Mesothelial cell of epicardium (in vitro differentiated cells): ENCODE results near the gene KLHL11. TPM values are rescaled to one million over a fixed set of nuclear protein-coding genes. Genes with fewer than 3 reads are reported as not detected.
"Not testable (repeated sequence)": the region's sequence is repeated elsewhere in the genome, so short reads cannot be mapped to it uniquely, and the experiment has no call there.

Source experiments
- DNase-seq, 2 experiments: peaks; one replicate each; pipeline ENCODE4 v3.0.0; 2021; ENCODE audit warnings: low spot score in 2 of 2; ENCODE audit not compliant: unreplicated experiment in 2 of 2
- H3K27ac Mint-ChIP-seq: 2 replicates; pipeline ENCODE4 v1.8.0; 2021; ENCODE audit warnings: mixed read lengths
- H3K27me3 Mint-ChIP-seq: 2 replicates; pipeline ENCODE4 v1.8.0; 2021; ENCODE audit warnings: low read depth, mixed read lengths
- H3K36me3 Mint-ChIP-seq: 2 replicates; pipeline ENCODE4 v1.8.0; 2021; ENCODE audit warnings: mixed read lengths
- H3K4me1 Mint-ChIP-seq: 2 replicates; pipeline ENCODE4 v1.8.0; 2021; ENCODE audit warnings: mixed read lengths
- H3K4me3 Mint-ChIP-seq: 2 replicates; pipeline ENCODE4 v1.8.0; 2021; ENCODE audit warnings: mild to moderate bottlenecking, moderate library complexity, mixed read lengths
- H3K9me3 Mint-ChIP-seq: 2 replicates; pipeline ENCODE4 v1.8.0; 2021; ENCODE audit warnings: mixed read lengths
- total RNA-seq: library from RNA; stranded (reverse); gene quantifications from 3 replicates; pipeline ENCODE4 v1.2.1, GENCODE V29; 2021
- TF ChIP-seq, protein P1 (sequence below): fragments of 200-600 bp; sonication (generic); IDR thresholded peaks from one replicate; pipeline ENCODE4 v1.5.0; 2021; ENCODE audit warnings: antibody characterized with exemption; ENCODE audit not compliant: unreplicated experiment

KLHL11 gene
- total RNA-seq, 1 donor from 2014 or later: 21.9 TPM

DNA sequence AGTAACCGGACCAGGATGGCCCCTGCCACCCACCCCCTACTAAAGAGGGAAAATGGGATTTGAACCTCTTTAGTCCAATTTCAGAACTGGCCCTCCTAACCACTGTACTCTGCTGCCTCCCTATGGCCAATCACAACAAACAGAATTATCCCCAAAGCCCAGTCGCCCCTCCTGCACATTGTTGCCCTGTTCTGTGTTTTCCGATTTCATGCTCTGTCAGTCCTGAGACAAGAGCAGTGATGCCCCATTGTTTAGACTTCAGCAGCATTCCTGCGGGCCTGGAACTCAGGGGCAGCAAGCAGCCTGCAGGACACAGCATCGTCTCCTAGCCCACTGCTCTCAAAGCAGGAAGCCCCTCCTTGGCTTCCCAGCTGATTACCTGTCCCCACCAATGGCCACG is 20.5 kb upstream of the KLHL11 start:
- no peaks in the 10 kb centered on the region for H3K27me3 Mint-ChIP-seq

DNA sequence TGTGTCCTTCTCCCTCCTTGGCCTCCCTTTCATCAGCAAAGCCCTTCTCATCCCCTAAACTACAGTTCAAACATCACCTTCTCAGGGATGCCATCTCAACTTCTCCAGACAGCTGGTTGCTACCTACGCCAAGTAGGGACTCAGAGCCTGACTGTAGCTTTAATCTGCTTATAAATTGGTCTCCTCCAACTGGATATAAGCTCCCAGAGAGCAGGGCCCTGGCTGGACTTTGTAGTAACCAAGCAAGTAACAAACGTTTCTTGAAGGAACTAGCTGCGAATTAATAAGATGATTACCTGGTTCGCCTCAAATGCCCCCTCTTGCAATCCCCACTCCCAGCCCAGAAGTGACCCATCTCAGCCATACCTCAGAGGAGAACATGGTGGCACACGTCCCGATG is 17.5 kb upstream of the KLHL11 start:
- Mint-ChIP-seq H3K4me1 (no peaks in the 10 kb centered on the region), H3K27ac (no peak overlapping the region), H3K36me3 (peaks cover 40% of the 10 kb centered on the region), H3K4me3 (no peak overlapping the region), H3K9me3 (no peaks in the 10 kb centered on the region), H3K27me3 (no peaks in the 10 kb centered on the region)
- TF ChIP-seq, protein P1, sequence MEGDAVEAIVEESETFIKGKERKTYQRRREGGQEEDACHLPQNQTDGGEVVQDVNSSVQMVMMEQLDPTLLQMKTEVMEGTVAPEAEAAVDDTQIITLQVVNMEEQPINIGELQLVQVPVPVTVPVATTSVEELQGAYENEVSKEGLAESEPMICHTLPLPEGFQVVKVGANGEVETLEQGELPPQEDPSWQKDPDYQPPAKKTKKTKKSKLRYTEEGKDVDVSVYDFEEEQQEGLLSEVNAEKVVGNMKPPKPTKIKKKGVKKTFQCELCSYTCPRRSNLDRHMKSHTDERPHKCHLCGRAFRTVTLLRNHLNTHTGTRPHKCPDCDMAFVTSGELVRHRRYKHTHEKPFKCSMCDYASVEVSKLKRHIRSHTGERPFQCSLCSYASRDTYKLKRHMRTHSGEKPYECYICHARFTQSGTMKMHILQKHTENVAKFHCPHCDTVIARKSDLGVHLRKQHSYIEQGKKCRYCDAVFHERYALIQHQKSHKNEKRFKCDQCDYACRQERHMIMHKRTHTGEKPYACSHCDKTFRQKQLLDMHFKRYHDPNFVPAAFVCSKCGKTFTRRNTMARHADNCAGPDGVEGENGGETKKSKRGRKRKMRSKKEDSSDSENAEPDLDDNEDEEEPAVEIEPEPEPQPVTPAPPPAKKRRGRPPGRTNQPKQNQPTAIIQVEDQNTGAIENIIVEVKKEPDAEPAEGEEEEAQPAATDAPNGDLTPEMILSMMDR: no peak
- no peak for DNase-seq

More for the DNA sequence above, 20.5 kb upstream of the KLHL11 start:
- TF ChIP-seq, protein P1: no peak
- no peak for DNase-seq
- no peaks in the 10 kb centered on the region for H3K9me3 Mint-ChIP-seq
- no peak overlapping the region for H3K27ac Mint-ChIP-seq
- no peaks in the 10 kb centered on the region for H3K4me1 Mint-ChIP-seq
- peaks cover 38% of the 10 kb centered on the region for H3K36me3 Mint-ChIP-seq
- no peak overlapping the region for H3K4me3 Mint-ChIP-seq

DNA sequence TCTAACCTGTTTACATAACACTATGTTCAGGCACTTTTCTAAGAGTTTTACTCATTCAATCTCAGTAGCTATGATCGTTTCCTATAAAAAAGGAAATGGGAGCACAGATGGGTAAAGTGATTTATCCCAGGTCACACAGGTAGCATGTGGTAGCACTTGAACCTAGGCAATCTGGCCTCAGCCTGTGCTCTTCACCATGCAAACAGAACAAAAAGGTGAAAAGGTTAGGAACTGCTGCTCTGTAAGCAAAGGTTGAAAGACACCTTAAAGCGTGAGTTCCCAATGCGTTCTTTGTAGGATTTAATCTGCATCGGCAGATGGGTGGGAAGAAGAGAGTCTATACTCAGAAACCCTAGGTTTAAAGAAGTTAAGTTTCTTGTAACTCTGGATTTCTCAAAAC is 14.9 kb upstream of the KLHL11 start:
- H3K4me1 Mint-ChIP-seq: no peaks in the 10 kb centered on the region
- no peaks in the 10 kb centered on the region for H3K9me3 Mint-ChIP-seq
- H3K27ac Mint-ChIP-seq: no peak overlapping the region
- peaks cover 36% of the 10 kb centered on the region for H3K36me3 Mint-ChIP-seq
- TF ChIP-seq, protein P1: no peak
- H3K27me3 Mint-ChIP-seq: no peaks in the 10 kb centered on the region
- no peak for DNase-seq
- H3K4me3 Mint-ChIP-seq: no peak overlapping the region

DNA sequence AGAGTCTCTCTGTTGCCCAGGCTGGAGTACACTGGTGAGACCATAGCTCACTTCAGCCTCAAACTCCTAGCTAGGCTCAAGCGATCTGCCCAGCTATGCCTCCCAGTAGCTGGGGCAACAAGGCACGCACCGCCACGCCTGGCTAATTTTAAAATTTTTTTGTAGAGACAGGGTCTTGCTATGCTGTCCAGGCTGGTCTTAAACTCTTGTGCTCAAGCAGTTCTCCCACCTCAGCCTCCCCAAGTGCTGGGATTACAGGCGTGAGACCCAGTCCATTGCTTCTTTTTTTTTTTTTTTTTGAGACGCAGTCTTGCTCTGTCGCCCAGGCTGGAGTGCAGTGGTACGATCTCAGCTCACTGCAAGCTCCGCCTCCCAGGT is 9.1 kb upstream of the KLHL11 start:
- H3K27me3 Mint-ChIP-seq, H3K4me1 Mint-ChIP-seq, H3K4me3 Mint-ChIP-seq, H3K9me3 Mint-ChIP-seq, H3K27ac Mint-ChIP-seq, DNase-seq: not testable (repeated sequence)
- peaks cover 62% of the 10 kb centered on the region for H3K36me3 Mint-ChIP-seq

DNA sequence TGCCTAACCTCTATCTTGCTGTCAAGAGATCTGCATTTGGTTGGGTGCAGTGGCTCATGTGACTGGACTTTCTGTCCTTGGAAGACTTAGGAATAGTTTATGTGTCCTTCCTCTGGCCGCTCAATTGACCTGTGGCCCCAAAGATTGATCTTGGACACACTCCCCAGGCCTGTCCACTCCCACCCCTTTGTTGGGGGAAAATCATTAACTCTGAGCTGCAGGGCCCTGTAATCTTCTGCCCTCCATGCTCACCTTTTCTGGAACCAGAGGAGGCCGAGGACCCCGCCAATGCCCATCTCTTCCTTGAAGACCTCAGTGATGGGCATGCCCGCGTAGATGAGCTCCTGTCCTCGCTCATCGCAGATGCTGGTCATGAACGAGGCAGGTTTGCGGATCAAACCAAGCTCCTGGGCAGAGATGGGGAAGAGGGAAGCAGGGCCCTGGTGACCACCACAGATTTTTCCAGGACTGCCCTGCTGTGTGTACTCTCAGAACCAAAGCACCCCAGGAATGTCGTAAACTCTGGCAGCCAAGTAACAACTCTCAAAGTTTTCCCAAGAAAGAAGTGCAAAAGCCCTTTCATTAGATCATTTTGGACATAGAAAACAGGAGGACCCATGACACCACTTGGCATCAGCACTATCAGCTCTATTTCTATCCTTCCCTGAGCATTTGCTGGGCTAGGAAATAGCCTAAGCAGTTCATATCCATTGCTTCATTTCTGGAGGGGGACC is 8.5 kb upstream of the KLHL11 start:
- peaks cover 63% of the 10 kb centered on the region for H3K36me3 Mint-ChIP-seq
- H3K27ac Mint-ChIP-seq: no peak overlapping the region
- DNase-seq: no peak
- H3K4me3 Mint-ChIP-seq: no peak overlapping the region
- TF ChIP-seq, protein P1: no peak
- no peaks in the 10 kb centered on the region for H3K4me1 Mint-ChIP-seq
- no peaks in the 10 kb centered on the region for H3K27me3 Mint-ChIP-seq
- no peaks in the 10 kb centered on the region for H3K9me3 Mint-ChIP-seq

DNA sequence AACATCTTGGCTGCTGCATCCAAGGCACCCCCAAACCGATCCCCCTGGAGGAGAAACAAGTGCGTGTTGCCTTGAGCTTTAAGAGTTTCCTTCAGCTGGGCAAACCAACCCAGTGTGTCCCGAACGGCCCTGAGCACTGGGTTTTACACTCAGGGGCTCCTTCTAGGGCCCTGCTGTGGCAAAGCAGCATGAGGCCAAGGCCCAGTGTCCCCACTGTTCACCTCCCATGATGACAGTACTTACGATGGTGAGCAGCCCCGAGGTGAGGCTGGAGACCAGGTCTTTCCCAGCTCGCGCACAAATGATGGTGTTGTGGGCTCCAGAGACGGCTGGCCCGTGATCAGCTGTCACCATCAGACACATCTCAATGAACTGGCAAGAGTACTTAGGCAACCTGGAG is 6.6 kb upstream of the KLHL11 start:
- H3K36me3 Mint-ChIP-seq: peaks cover 53% of the 10 kb centered on the region
- no peak overlapping the region for H3K4me3 Mint-ChIP-seq
- H3K27me3 Mint-ChIP-seq: no peaks in the 10 kb centered on the region
- no peak overlapping the region for H3K27ac Mint-ChIP-seq
- TF ChIP-seq, protein P1: no peak
- DNase-seq: no peak
- H3K4me1 Mint-ChIP-seq: no peaks in the 10 kb centered on the region
- H3K9me3 Mint-ChIP-seq: no peaks in the 10 kb centered on the region
